Uterus (tissue), 4 donors: ENCODE measurements around the gene SLC2A9. TPM values are rescaled to one million over a fixed set of nuclear protein-coding genes. Genes with fewer than 3 reads are reported as not detected.
"Not testable (repeated sequence)": the region's sequence is repeated elsewhere in the genome, so short reads cannot be mapped to it uniquely, and the experiment has no call there.

ENCODE experiments used
- DNase-seq, 2 donors: peaks; one replicate each; pipeline ENCODE4 v3.0.0-alpha.2; 2019 to 2020
- H3K27ac ChIP-seq, 2 donors: fragments of 200-600 bp; sonication (generic); 1 replicate in 1 of 2; 2 replicates in 1 of 2; pipeline ENCODE4 v1.5.1; 2016 to 2018
- H3K27me3 ChIP-seq, 2 donors: fragments of 200-600 bp; sonication (generic); one replicate each; pipeline ENCODE4 v1.5.1; 2018 to 2019; ENCODE audit warnings: control low read depth in 1 of 2
- H3K36me3 ChIP-seq, 2 donors: fragments of 200-600 bp; sonication (generic); one replicate each; pipeline ENCODE4 v1.5.1; 2019; ENCODE audit warnings: control low read depth in 1 of 2
- H3K4me1 ChIP-seq, 2 donors: fragments of 200-600 bp; sonication (generic); one replicate each; pipeline ENCODE4 v1.5.1; 2018 to 2019; ENCODE audit warnings: control low read depth in 1 of 2
- H3K4me3 ChIP-seq, 2 donors: fragments of 200-600 bp; sonication (generic); 1 replicate in 1 of 2; 2 replicates in 1 of 2; pipeline ENCODE4 v1.5.1; 2018 to 2019; ENCODE audit warnings: mild to moderate bottlenecking in 1 of 2
- H3K9me3 ChIP-seq, 2 donors: fragments of 200-600 bp; sonication (generic); one replicate each; pipeline ENCODE4 v1.5.1; 2019; ENCODE audit warnings: control low read depth in 1 of 2
- POLR2A ChIP-seq, 2 donors: fragments of 450-650 bp; IDR thresholded peaks; one replicate each; pipeline ENCODE4 v1.6.1; 2016; ENCODE audit warnings: antibody characterized with exemption in 2 of 2, mild to moderate bottlenecking in 1 of 2, moderate library complexity in 1 of 2
- intact Hi-C: fragments of 100-400 bp; cut with DNase I; formaldehyde crosslinking; loops from one replicate; pipeline ENCODE4 v1.15.1; 2023; ENCODE audit warnings: low total_unique reads
- total RNA-seq, 4 donors: library from RNA; depleted of rRNA in 3 of 4; stranded (reverse); fragments of >200 nt in 3 of 4; gene quantifications; one replicate each; pipeline versions ENCODE4 v1.1.0 to v1.2.4, GENCODE V29; 2014 to 2023
- TF ChIP-seq, protein P1 (sequence below), 4 experiments: fragments of 200-600 bp in 2 of 4; fragments of 450-650 bp in 2 of 4; sonication (generic) in 2 of 4; IDR thresholded peaks; one replicate each; pipeline ENCODE4 v1.5.1; 2016 to 2019; ENCODE audit warnings: antibody characterized with exemption in 4 of 4, mild to moderate bottlenecking in 2 of 4, moderate library complexity in 1 of 4
- donor health status: DM: yes; HTN: yes; CAD: no.

SLC2A9 gene
- total RNA-seq, 4 donors from 2014 or later = 0.51 to 9.3 (median 7.1) TPM

DNA sequence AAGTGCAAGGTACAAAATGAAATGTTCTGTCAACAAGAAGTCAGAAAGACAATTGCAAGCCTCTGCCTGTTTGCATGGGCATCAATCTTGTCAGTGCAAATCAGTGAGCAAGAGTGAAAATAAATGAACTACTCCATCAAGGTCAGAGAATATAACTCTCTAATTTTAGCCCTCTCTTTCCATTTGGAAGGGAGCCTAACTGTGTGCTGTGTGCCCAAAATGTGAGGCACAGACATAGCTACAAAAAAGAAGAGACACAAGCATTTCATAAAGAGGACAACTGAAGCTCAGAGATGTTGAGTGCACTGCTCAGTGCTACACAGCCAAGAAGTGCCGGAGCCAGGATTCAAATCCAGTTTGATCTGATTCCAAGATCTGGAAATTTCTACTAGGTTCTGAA lies 114.3 kb downstream of the SLC2A9 start:
- H3K27ac ChIP-seq = no peak overlapping the region
- no peaks in the 10 kb centered on the region for H3K4me1 ChIP-seq
- H3K27me3 ChIP-seq = no peaks in the 10 kb centered on the region
- TF ChIP-seq POLR2A (IDR thresholded peaks at IDR 0.05) = no peak
- TF ChIP-seq, protein P1, sequence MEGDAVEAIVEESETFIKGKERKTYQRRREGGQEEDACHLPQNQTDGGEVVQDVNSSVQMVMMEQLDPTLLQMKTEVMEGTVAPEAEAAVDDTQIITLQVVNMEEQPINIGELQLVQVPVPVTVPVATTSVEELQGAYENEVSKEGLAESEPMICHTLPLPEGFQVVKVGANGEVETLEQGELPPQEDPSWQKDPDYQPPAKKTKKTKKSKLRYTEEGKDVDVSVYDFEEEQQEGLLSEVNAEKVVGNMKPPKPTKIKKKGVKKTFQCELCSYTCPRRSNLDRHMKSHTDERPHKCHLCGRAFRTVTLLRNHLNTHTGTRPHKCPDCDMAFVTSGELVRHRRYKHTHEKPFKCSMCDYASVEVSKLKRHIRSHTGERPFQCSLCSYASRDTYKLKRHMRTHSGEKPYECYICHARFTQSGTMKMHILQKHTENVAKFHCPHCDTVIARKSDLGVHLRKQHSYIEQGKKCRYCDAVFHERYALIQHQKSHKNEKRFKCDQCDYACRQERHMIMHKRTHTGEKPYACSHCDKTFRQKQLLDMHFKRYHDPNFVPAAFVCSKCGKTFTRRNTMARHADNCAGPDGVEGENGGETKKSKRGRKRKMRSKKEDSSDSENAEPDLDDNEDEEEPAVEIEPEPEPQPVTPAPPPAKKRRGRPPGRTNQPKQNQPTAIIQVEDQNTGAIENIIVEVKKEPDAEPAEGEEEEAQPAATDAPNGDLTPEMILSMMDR (IDR thresholded peaks at IDR 0.05) = no peak
- H3K36me3 ChIP-seq = no peaks in the 10 kb centered on the region
- no peak overlapping the region for H3K4me3 ChIP-seq
- H3K9me3 ChIP-seq = no peaks in the 10 kb centered on the region
- intact Hi-C loops = no loop called here
- no peak for DNase-seq

DNA sequence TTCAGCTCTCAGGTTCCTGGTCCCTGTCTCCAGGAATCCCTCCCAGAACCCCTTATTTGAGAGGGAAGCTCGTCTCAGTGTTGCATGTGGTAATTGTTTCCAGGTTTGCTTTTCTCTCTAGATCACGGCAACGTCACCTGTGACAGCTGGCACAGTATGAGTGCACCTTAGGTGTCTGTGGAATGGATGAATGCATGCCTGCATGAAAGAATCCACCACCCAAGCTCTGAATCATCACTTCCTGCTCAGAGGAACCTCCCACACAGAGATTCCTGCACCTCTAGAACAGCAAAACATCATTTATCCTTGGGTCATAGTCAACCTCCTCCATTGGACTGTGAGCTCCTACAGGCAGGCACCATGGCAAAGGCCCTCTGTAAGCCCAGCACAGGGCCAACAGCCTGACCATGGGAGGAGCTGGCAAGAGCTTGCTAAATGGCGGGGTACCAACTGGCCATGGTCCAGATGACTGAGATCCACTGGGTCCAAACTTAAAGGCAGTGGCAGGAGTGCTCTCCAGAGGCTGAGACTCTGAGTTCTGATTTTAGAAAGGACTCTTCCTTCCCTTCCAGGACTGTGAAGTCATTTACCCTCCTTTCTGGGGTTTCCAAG lies 116.2 kb downstream of the SLC2A9 start:
- TF ChIP-seq, protein P1 (IDR thresholded peaks at IDR 0.05) = no peak
- TF ChIP-seq POLR2A (IDR thresholded peaks at IDR 0.05) = no peak
- Histone ChIP-seq H3K27ac (no peak overlapping the region), H3K9me3 (no peaks in the 10 kb centered on the region), H3K4me1 (no peaks in the 10 kb centered on the region), H3K27me3 (no peaks in the 10 kb centered on the region), H3K36me3 (no peaks in the 10 kb centered on the region), H3K4me3 (no peak overlapping the region)
- intact Hi-C loops = no loop called here
- no peak for DNase-seq

- no peaks in the 10 kb centered on the region for H3K9me3 ChIP-seq
- no peak for DNase-seq
- H3K27me3 ChIP-seq = no peaks in the 10 kb centered on the region
- H3K4me1 ChIP-seq = no peaks in the 10 kb centered on the region
- intact Hi-C loops = no loop called here
- no peak overlapping the region for H3K27ac ChIP-seq
- no peak overlapping the region for H3K4me3 ChIP-seq
- no peaks in the 10 kb centered on the region for H3K36me3 ChIP-seq
- TF ChIP-seq, protein P1 (IDR thresholded peaks at IDR 0.05) = no peak
- TF ChIP-seq POLR2A (IDR thresholded peaks at IDR 0.05) = no peak
Measured at GRCh38 chr4:9903317-9903716, 118.0 kb downstream of the SLC2A9 start.

DNA sequence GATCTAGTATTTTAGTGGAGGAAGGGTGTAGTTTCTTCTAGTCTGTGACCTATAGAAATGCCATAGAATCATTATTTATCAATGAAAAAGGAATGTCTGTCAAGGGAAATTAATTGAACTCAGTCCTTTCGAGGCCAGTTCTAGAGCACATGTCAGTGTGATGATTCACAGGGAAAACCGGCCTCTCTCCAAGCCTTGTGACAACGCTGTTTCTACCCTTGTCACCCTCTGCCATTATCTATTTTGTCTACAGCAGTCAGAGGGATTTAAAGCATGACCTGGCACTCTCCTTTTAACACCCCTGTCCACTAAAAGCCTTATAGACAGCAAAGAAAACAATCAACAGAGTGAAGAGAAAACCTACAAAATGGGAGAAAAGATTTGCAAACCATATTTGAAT lies 120.0 kb downstream of the SLC2A9 start:
- H3K4me1 ChIP-seq = no peaks in the 10 kb centered on the region
- no peaks in the 10 kb centered on the region for H3K36me3 ChIP-seq
- no peak for TF ChIP-seq POLR2A (IDR thresholded peaks at IDR 0.05)
- TF ChIP-seq, protein P1 (IDR thresholded peaks at IDR 0.05) = no peak
- H3K27ac ChIP-seq = no peak overlapping the region
- DNase-seq = no peak
- H3K9me3 ChIP-seq = no peaks in the 10 kb centered on the region
- intact Hi-C loops = no loop called here
- no peaks in the 10 kb centered on the region for H3K27me3 ChIP-seq
- H3K4me3 ChIP-seq = no peak overlapping the region

GRCh38 chr4:9900633-9901032 lies 120.7 kb downstream of the SLC2A9 start:
- H3K36me3 ChIP-seq, intact Hi-C loops, H3K27me3 ChIP-seq, H3K4me3 ChIP-seq, H3K27ac ChIP-seq, DNase-seq, H3K4me1 ChIP-seq, H3K9me3 ChIP-seq: not testable (repeated sequence)
